ENCODE measurements around the gene SLC9A9. TPM values are rescaled to one million over a fixed set of nuclear protein-coding genes. Genes with fewer than 3 reads are reported as not detected.

SLC9A9 gene
- total RNA-seq, 4 donors from 2014 or later, result 12.8 to 63.8 (median 33.3) TPM

DNA sequence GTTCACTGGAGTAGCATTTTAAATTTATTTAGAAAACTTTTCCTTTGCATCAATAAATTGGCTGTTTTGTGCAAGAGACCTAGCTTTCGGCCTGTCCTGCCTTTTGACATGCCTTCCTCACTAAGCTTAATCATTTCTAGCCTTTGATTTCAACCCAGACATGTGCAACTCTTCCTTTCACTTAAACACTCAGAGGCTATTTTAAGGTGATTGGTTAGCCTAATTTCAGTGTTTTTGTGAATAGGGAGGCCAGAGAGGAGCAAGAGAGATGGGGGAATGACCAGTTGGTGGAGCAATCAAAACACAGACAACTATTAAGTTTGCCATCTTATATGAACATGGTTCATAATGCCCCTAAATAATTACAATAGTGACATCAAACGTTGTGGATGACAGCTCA, 333.4 kb downstream of the SLC9A9 start:
- no peaks in the 10 kb centered on the region for H3K9me3 ChIP-seq
- TF ChIP-seq, protein P1, sequence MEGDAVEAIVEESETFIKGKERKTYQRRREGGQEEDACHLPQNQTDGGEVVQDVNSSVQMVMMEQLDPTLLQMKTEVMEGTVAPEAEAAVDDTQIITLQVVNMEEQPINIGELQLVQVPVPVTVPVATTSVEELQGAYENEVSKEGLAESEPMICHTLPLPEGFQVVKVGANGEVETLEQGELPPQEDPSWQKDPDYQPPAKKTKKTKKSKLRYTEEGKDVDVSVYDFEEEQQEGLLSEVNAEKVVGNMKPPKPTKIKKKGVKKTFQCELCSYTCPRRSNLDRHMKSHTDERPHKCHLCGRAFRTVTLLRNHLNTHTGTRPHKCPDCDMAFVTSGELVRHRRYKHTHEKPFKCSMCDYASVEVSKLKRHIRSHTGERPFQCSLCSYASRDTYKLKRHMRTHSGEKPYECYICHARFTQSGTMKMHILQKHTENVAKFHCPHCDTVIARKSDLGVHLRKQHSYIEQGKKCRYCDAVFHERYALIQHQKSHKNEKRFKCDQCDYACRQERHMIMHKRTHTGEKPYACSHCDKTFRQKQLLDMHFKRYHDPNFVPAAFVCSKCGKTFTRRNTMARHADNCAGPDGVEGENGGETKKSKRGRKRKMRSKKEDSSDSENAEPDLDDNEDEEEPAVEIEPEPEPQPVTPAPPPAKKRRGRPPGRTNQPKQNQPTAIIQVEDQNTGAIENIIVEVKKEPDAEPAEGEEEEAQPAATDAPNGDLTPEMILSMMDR (IDR thresholded peaks at IDR 0.05), result no peak
- TF ChIP-seq POLR2A (IDR thresholded peaks at IDR 0.05), result no peak
- no peak overlapping the region for H3K4me3 ChIP-seq
- no peak for DNase-seq
- intact Hi-C loops (cut with DNase I; ENCODE audit: low total_unique reads), result no loop called here
- no peak overlapping the region for H3K27ac ChIP-seq
- H3K4me1 ChIP-seq, result no peaks in the 10 kb centered on the region
- H3K36me3 ChIP-seq, result no peaks in the 10 kb centered on the region
- H3K27me3 ChIP-seq, result no peaks in the 10 kb centered on the region

- TF ChIP-seq, protein P1 (IDR thresholded peaks at IDR 0.05), result no peak
- TF ChIP-seq POLR2A (IDR thresholded peaks at IDR 0.05), result no peak
- no peaks in the 10 kb centered on the region for H3K9me3 ChIP-seq
- no peak overlapping the region for H3K4me3 ChIP-seq
- no peaks in the 10 kb centered on the region for H3K36me3 ChIP-seq
- no peaks in the 10 kb centered on the region for H3K27me3 ChIP-seq
- DNase-seq, result no peak
- H3K27ac ChIP-seq, result no peak overlapping the region
- intact Hi-C loops (cut with DNase I; ENCODE audit: low total_unique reads), result no loop called here
- no peaks in the 10 kb centered on the region for H3K4me1 ChIP-seq
These were observed 334.2 kb downstream of the SLC9A9 start for GRCh38 chr3:143514109-143514508.

- intact Hi-C loops (cut with DNase I; ENCODE audit: low total_unique reads), result no loop called here
- no peak for TF ChIP-seq POLR2A (IDR thresholded peaks at IDR 0.05)
- TF ChIP-seq, protein P1 (IDR thresholded peaks at IDR 0.05), result no peak
- H3K36me3 ChIP-seq, result no peaks in the 10 kb centered on the region
- no peak overlapping the region for H3K27ac ChIP-seq
- H3K27me3 ChIP-seq, result no peaks in the 10 kb centered on the region
- DNase-seq, result no peak
- no peaks in the 10 kb centered on the region for H3K9me3 ChIP-seq
- peaks cover 0 to 3% of the 10 kb centered on the region in 2 donors for H3K4me1 ChIP-seq
- no peak overlapping the region for H3K4me3 ChIP-seq
These were observed 336.9 kb downstream of the SLC9A9 start for GRCh38 chr3:143511174-143511879.

DNA sequence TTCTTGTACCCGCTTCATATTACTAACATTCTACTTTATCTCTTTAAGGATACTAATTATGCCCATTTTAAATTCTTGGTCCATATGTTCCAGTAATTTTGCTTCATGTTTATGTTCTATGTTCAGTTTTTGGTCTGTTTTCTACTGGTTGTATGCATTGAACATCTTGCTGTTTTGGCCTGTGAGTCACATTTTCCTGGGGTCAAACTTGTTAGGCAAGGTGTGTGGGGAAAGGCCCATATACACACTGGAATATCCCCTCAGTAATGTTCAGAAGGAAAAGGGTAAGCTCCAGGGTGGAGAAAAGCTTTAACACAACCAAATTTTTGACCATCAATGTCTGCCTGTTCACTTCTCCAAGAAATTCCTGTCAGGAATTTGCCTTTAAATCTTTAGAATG, 337.7 kb downstream of the SLC9A9 start:
- no peak for TF ChIP-seq POLR2A (IDR thresholded peaks at IDR 0.05)
- TF ChIP-seq, protein P1 (IDR thresholded peaks at IDR 0.05), result no peak
- intact Hi-C loops (cut with DNase I; ENCODE audit: low total_unique reads), result no loop called here
- Histone ChIP-seq H3K9me3 (no peaks in the 10 kb centered on the region), H3K27me3 (no peaks in the 10 kb centered on the region), H3K4me3 (no peak overlapping the region), H3K4me1 (peaks cover 0 to 3% of the 10 kb centered on the region in 2 donors), H3K27ac (no peak overlapping the region), H3K36me3 (no peaks in the 10 kb centered on the region)
- DNase-seq, result no peak

- Histone ChIP-seq H3K27me3 (no peaks in the 10 kb centered on the region), H3K27ac (no peak overlapping the region), H3K9me3 (no peaks in the 10 kb centered on the region), H3K4me3 (no peak overlapping the region), H3K36me3 (no peaks in the 10 kb centered on the region), H3K4me1 (peaks cover 0 to 3% of the 10 kb centered on the region in 2 donors)
- no peak for DNase-seq
- intact Hi-C loops (cut with DNase I; ENCODE audit: low total_unique reads), result no loop called here
- no peak for TF ChIP-seq POLR2A (IDR thresholded peaks at IDR 0.05)
- TF ChIP-seq, protein P1 (IDR thresholded peaks at IDR 0.05), result no peak
These were observed 340.3 kb downstream of the SLC9A9 start for GRCh38 chr3:143507735-143508580.

Data from uterus (tissue), 4 donors.